H1 (cell line): ENCODE measurements around the gene RB1. TPM values are rescaled to one million over a fixed set of nuclear protein-coding genes. Genes with fewer than 3 reads are reported as not detected.

Experiments
- CBX8 ChIP-seq: fragments of 300-800, 300-1000 bp; sonication (generic); IDR thresholded peaks from 2 replicates; pipeline ENCODE4 v1.7.1; 2016; ENCODE audit warnings: low read depth, low read length, borderline replicate concordance
- CHD7 ChIP-seq: fragments of 300-600 bp; sonication (generic); IDR thresholded peaks from 2 replicates; pipeline ENCODE4 v1.7.1; 2012; ENCODE audit warnings: low read length, moderate library complexity, mild to moderate bottlenecking, inconsistent platforms; ENCODE audit not compliant: insufficient replicate concordance
- JUN ChIP-seq: IDR thresholded peaks from 2 replicates; pipeline ENCODE4 v1.6.1; 2011; ENCODE audit warnings: low read depth, mild to moderate bottlenecking, improper control_type of control experiment, low read length
- KDM4A ChIP-seq: IDR thresholded peaks from one replicate; pipeline ENCODE4 v1.7.1; 2012; ENCODE audit warnings: low read depth, mild to moderate bottlenecking, moderate library complexity, low read length, inconsistent platforms; ENCODE audit not compliant: severe bottlenecking
- polyA plus RNA-seq, 7 experiments: library from polyadenylated mRNA; depleted of rRNA in 3 of 7; stranded (reverse) in 5 of 7; unstranded in 2 of 7; fragments of >200 nt in 5 of 7; fragments of 200-250 nt in 2 of 7; gene quantifications; 1 replicate in 5 of 7; 2 replicates in 1 of 7; 4 replicates in 1 of 7; pipeline versions ENCODE4 v1.2.1 to v1.2.3, GENCODE V29; 2011 to 2013; ENCODE audit warnings: missing spikeins in 2 of 7, mixed read lengths in 2 of 7
- total RNA-seq: library from RNA; stranded (reverse); fragmentation: NEBNext Ultra II Directional; extraction: Animal tissue kit (Norgen Biotek cat#: 25700); gene quantifications from 2 replicates; pipeline ENCODE4 v1.2.1, GENCODE V29; 2021

The RB1 gene
- total and polyA plus RNA-seq, 2 of the 8 experiments (the other 6 are each of a cell fraction or from before 2014, with no cell fraction given): 4.1 to 17.5 TPM

GRCh38 chr13:48278806-48279205 is 24.7 kb upstream of the RB1 start (continued):
- TF ChIP-seq CHD7: no peak
- no peak for TF ChIP-seq CBX8
- TF ChIP-seq KDM4A: no peak
- TF ChIP-seq JUN: no peak
